GM21526 (cell line): ENCODE results near the gene TMEM204.

ENCODE experiments used
- ATAC-seq: cut with Tn5 transposase; IDR thresholded peaks from one replicate; pipeline ENCODE4 v1.9.1; 2021; ENCODE audit warnings: moderate library complexity; ENCODE audit not compliant: unreplicated experiment, low FRiP score

TMEM204 gene

DNA sequence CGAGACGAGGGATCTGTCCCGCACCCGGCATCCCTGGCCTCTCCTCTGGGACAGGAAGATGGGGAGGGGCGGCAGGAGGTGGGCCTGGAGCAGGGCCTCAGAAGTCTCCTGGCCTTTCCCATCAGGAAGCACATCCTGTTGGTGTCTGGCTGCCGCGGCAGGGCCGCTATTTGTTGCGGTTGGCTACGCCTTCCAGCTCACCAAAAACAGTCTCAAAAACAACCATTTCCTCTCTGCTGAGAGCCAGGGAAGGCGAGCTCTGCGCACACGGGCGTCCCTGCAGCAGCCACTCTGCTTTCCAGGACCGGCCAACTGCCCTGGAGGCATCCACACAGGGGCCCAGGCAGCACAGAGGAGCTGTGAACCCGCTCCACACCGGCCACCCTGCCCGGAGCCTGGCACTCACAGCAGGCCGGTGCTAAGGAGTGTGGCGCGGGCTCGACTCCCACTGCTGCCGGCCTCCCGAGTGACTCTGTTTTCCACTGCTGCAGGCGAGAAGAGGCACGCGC lies at the start of gene TMEM204:
Gene TMEM204, plus strand, starts transcription at position 224 of the 509 bp plus-strand sequence. CDS start 610 bp downstream, outside the sequence.
- ATAC-seq, result no peak

DNA sequence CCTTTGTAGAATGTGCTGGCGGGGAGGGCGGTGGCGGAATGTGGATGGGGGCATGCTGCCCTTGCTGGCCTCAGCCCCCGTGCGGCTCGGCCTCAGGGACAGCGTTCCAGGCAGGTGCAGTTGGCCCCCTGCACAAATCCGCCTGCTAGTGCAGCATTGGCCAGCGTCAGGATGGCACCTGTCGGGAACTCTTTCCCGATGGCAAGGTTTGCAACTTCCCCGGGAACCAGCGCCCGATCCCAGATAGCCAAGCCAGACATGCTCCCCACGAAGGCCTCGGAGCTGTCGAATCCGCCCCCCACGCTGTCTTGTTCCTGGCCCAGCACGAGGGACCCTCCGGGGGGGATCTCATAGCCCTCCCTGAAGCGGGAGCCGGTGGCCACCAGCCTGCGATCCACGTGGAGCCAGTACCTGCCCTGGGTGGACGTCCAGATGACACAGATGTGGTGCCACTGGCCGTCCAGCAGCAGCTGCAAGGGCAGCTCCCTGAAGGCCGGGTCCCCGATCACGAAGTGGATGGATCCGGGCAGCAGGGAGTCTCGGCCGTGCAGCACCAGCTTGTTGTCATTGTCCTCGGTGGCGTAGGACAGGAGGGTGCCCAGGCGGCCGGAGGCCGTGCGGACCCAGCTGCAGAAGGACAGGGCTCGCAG lies 47.5 kb upstream of the TMEM204 start:
- ATAC-seq, result no peak

DNA sequence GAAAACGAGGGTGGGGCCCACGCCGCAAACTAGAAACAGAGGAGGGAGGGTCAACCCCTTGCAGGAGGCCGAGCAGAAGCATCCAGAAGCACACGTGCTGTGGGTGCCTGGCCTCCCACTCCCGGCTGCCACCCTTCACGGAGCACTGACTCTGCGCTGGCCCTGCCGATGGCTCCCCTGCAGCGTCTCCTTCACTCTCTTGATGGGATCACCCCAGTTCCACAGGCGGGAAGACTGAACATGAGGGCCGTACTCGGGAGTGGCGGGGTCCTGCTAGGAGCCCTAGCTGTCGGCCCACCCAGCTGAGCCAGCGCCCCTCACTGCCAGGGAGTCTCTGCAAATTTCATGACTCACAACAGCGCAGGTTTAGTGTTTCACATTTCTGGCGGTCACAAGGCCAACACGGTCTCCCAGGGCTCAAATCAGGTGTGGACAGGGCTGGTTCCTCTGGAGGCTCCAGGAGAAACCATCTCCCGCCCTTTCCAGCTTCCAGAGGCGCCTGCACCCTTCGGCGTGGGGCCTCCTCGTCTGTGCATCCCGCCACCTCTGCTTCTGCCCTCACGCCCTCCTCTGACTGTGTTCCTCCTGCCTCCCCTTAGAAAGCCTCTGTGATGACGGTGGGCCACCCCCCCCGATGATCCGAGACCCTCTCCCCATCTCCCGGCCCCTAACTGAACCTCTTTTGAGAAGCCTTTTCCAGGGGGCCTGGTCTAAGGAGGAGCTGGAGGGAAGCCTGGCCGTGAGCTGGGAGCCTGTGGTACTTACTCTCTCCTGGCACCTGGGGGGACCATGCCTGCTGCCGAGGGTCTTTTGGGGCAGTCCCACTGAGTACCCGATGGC lies 46.7 kb upstream of the TMEM204 start:
- ATAC-seq, result no peak

DNA sequence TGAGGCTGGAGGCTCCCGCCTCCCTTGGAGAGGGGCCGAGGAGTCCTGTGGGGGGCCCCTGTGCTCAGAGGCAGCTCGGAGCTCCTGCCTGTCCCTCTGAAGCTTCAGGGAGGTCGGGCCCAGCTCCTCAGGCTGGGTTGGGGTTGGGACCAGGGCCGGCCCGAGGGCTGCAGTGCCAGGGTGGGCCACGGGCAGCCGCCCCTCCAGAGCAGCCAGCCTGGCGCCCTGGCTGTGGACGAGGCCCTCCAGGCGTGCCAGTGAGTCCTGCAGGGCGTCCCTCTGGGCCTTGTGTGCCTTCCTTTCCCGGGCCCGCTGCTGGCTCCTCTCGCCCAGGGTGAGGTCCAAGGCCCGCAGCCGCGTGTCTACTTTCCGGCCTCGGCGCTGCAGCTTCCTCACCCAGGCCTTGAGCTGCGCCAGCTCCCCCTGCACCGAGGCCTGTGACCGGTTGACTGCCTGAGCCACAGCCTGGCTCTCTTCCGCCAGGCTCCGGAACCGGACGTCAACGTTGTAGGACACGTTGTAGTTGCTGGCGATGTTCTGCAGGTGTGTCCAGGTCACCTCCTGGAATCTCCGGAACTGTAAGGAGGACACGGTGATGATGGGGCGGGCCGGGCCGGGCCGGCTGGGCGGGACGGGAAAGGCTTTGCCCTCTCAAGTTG lies 45.9 kb upstream of the TMEM204 start:
- no peak for ATAC-seq

DNA sequence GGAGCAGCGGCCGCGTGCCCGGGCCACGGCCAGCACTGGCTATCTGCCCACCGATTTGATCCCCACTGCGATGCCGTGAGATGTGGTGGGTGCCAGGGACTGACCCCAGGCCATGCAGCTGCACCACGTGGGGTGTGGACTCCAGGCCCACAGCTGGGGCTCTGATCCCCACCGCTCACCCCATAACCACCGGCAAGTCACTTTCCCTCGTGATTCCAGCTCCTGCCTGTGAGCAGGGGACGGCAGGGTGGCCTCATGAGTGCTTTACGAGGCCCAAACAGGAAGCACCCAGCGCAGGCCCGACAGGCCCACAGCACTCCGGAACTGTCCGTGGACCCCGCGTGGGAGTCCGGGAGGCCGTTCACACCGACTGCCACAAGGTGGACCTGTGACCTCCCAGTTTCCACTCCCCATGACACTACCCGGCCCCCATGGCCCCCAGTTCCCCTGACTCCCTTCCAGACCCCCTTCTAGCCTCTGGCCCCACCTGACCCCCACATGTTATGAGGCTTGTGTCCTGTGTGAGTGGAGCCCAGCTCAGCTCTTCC lies 45.3 kb upstream of the TMEM204 start:
- ATAC-seq, result no peak

DNA sequence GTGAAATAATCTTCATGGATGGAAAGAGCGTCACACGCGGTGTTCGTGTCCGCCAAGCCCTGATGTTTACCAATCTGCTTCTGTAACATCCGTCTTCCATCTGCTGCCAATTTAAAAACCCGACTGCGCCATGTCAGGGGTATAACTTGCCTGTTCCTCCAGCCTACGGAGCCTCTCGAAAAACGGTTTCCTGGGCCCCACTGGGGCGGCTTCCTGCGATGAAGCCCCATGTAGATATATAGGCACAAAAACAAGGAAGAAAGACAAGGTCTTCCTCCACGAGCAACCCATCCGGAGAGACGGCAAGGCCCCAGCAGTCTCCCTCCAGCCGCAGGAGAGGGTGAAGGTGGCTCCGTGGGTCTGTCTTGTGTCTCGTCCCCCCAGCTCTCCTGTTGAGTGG lies 44.8 kb upstream of the TMEM204 start, which contains the start of gene PTX4:
Gene PTX4, minus strand, starts transcription at position 326 of the 400 bp plus-strand sequence. Its CDS starts 35 bp downstream, at position 291.
- ATAC-seq, result no peak

DNA sequence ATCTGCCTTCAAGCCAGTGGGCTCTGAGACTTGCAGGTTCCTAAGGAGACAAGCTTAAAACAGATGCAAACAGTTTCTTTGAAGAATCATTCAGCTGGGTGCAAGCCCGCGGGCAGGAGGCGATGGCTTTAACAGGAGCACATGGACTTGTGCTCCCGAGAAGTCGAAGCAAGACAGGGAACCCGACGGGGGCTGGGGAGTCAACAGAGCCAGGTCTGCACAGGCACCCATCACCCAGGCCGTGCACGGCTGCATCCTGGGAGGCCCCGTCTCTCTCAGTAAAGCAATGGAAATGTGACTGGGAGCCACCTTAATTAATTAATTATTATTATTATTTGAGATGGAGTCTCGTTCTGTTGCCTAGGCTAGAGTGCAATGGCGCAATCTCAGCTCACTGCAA lies 44.4 kb upstream of the TMEM204 start:
- ATAC-seq, result no peak

DNA sequence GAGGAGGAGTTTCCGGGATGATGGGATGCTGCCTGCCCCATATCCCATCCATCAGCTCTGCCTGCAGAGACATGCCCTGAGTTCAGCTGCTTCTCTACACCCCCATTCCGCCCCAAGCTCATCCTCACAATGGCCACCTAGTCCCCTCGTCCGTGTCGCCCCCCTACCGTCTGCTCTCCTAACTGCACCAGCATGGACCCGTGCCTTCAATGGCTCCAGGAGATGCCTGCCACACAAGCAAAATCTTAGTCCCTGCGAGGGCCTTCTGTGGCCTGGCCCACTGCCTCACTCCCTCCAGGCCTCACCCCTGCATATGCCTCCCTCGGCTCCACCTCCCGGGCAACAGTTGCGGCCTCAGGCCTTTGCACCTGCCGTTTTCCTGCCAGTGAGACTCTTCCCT lies 42.1 kb upstream of the TMEM204 start:
- ATAC-seq, result no peak

DNA sequence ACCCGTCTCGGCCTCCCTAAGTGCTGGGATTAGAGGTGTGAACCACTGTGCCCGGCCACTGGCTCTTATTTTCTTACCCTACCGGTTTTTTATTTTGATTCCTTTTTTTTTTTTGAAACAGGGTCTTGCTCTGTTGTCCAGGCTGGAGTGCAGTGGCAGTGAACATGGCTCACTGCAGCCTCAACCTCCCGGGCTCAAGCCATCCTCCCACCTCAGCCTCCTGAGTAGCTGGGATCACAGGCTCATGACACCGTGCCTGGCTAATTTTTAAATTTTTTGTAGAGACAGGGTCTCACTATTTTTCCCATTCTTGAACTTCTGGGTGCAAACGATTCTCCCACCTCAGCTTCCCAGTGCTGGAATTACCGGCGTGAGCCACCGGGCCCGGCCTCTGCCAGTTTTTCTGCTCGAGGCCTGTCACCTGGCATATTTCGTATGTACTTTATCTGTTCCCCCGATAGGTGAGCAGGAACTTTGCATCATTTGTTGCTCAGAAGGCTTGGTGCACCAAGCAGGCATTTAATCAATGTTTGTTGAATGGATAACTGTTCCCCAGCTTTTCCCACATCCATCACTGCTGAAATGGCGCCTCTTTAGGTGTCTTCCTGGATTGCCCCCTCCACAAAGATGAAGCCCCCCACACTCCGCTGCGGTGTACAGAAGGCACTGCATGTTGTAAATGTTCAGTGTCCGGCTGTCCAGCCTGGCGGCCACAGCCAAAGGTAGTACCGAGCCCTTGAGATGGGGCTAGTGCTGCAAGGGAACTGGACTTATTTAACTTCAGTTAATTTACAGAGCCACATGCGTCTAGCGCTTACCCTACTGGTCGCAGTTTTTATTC lies 41.2 kb upstream of the TMEM204 start:
- no peak for ATAC-seq

DNA sequence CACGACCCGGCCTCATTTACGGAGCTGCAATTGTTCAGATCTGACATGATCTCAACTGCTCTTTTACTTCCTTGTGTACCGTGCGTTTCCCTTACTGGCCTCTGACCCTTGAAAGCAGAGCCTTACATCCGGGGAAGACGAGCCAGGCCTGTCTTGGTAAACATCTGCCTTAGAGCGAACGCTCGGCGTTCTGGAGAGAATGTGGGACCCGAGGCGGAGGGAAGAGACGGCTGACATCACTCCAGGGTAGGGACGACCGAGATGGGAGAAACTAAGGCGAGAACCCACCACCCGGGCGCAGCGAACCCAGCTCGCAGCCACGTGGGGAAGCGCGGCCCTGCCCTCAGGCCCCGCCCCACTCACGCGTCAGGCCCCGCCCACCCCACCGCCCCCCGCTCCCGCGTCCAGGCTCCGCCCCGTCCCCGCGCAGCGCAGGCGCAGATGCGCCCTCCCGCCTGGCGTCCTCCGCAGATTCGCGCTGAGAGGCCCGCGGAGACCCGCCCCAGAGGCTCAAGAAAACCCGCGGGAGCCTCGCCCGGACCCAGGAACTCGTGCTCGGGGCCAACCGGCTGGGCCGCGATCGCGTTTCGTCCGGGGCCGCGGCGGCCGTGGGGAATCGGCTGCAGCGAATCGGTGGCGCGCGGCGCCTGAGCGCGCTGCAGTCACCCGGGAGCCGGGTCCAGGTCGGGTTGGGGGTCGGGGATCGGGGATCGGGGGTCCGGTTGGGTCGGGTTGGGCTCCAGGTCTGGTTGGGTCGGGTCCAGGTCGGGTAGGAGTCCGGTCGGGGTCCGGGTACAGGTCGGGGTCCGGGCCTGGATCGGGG lies 40.3 kb upstream of the TMEM204 start, which contains the start of gene TELO2:
Gene TELO2, plus strand, starts transcription at position 438 of the 823 bp plus-strand sequence. CDS start 922 bp downstream, outside the sequence.
- no peak for ATAC-seq

DNA sequence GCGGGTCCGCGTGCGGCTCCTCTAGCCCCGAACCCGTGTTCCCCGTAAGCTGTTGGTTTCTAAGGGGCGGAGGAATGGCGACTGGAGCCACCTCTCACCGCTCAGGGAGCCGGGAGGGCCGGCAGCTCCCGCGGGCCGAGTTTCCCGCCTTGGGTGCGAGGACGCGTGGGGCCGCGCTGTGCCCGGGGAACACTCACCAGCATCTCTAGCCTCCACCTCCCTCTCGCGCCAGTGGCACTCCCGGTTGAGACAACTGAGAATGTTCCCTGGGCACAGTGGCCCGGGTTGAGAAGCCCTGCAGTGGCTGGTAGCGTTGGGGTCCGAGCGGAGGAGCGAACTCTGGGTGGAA lies 39.7 kb upstream of the TMEM204 start:
- ATAC-seq, result no peak

DNA sequence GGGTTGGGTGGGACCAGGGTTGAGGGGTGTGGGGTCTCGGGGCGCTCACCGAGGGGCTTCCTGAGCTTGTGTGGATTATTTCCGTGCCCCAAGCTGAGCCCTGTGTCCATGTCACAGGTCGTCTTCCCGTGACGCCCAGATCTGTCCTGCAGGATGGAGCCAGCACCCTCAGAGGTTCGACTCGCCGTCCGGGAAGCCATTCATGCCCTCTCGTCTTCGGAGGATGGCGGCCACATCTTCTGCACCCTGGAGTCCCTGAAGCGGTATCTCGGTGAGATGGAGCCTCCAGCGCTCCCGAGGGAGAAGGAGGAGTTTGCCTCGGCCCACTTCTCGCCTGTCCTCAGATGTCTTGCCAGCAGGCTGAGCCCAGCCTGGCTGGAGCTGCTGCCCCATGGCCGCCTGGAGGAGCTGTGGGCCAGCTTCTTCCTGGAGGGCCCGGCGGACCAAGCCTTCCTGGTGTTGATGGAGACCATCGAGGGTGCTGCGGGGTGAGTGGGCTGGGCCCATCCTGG lies 39.3 kb upstream of the TMEM204 start:
- ATAC-seq, result no peak

DNA sequence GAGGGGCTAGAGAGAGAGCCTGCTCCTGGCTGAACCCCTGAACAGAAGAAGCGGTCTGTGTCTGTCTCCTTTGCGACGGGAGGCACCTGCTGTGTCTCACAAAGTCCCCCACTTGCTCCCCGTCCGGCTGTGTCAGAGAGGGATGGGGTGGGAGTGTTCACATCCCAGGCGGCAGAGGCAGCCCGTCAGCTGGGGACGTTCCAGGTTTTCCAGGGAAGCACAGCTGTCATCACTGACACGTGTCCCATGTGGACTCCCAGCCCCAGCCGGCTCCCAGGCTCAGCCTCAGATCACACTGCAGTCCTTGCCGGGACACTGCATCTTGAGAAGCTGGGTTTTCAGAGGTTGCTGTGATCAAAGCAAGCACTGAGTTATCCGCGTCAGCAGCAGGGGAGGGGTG lies 38.8 kb upstream of the TMEM204 start:
- no peak for ATAC-seq

DNA sequence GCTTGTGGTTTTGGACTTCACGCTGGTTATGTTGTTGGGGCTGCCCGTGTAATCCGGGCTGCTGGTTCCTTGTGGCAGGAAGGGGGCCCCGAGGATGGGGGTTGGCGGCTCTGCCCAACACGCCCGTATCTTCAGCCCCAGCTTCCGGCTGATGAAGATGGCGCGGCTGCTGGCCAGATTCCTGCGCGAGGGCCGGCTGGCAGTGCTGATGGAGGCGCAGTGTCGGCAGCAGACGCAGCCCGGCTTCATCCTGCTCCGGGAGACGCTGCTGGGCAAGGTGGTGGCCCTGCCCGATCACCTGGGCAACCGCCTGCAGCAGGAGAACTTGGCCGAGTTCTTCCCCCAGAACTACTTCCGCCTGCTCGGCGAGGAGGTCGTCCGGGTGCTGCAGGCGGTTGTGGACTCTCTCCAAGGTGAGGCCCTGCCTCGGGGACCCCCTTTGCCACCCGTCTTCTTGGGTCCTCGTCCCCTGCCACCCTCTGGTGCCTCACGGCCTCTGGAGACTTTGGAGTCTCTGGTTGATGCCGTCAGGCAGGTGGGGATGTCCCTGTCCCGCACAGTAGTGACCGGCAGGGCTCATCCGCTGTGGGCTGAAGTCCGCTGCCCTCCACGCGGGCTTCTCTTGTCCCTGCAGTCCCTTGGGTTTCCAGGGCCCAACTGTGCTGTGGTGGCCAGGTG lies 38.1 kb upstream of the TMEM204 start:
- no peak for ATAC-seq

DNA sequence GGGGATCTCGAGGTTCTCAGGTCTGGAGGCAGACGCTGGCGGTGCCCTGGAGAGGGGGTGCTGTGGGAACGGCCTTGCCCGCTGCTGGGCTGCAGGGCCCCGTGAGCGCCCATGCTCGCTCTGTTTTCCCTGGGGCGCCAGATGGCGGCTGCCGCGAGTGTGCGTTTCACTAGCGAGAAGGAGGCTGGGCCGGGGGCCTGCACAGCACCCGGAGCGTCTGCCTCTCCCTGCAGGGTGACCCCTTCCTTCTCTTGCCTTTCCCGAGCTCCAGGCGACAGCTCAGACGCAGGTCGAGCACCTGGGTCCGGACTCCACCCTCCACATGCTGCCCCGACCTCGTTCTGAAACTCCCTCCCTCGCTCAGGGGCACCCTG lies 37.6 kb upstream of the TMEM204 start:
- no peak for ATAC-seq

DNA sequence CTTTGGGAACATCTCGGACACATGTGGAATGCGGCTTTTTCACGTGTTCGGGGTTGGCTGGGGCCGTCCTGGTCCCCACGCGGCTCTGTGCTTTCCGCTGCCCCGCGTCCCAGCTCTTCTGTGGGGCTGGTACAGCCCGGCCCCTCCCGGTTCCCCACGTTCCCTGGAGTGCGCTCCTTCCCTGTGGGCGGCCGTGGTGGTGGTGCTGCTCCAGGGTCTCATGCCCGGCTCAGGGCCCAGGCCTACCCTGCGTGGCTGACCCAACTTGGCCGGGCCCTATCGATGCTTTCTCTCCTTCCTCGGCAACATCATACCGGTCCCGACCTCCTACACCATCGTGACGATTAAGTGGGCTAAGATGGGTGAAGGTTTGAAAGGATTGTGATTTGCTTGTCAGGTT lies 37.0 kb upstream of the TMEM204 start:
- no peak for ATAC-seq

DNA sequence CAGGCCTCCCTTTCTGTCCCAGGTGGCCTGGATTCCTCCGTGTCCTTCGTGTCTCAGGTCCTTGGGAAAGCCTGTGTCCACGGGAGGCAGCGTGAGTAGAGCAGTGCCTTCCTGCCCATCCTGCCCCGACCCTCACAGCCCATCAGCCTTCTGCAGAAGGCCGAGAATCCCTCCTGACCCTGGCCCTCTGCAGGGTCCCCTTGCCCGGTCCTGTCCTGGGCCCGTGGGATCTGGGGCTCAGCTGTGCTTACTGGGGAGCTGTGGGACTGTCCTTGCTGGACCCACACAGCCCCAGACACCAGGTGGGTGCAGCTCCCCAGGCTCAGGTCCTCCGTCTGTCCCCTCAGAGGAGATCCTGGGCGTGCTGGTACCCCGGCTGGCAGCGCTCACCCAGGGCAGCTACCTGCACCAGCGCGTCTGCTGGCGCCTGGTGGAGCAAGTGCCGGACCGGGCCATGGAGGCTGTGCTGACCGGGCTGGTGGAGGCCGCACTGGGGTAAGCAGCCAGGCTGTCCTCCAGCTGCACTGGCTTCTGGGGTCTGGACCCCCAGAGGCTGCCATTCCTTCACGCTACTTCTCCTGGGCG lies 36.4 kb upstream of the TMEM204 start:
- no peak for ATAC-seq
